ENCODE data around the gene ZNF208.
"Not testable (repeated sequence)": the region's sequence is repeated elsewhere in the genome, so short reads cannot be mapped to it uniquely, and the experiment has no call there.

ZNF208 gene

GRCh38 chr19:21910318-21910717, 100.4 kb downstream of the ZNF208 start:
- no peak for DNase-seq (ENCODE audit: insufficient read length, low spot score)
- no peak for TF ChIP-seq POLR2A (IDR thresholded peaks at IDR 0.05; ENCODE audit: low read depth, low read length)

DNA sequence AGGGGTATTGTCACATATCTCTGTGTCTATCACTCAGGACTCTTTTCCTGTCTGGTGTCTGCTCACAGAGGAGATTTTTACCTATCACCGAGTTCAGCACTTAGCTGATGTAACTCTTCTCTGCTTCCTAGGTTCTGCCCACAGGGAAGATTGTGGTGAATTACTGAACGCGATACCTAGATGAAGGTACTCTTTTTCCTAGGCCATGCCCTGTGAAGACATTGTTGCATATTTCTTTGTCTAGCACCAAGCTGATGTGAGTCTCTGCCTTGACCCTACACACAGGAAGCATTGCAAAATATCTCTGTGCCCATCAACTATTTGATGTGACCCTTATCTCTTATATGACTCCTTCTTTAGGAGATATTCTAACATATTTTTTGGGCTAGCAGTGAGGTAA, 102.7 kb downstream of the ZNF208 start:
- FAIRE-seq (no peak), DNase-seq (ENCODE audit: insufficient read length, low spot score) (no peak)
- TF ChIP-seq POLR2A (IDR thresholded peaks at IDR 0.05; ENCODE audit: low read depth, low read length), result no peak

More at GRCh38 chr19:21910318-21910717, 100.4 kb downstream of the ZNF208 start:
- FAIRE-seq, result no peak

DNA sequence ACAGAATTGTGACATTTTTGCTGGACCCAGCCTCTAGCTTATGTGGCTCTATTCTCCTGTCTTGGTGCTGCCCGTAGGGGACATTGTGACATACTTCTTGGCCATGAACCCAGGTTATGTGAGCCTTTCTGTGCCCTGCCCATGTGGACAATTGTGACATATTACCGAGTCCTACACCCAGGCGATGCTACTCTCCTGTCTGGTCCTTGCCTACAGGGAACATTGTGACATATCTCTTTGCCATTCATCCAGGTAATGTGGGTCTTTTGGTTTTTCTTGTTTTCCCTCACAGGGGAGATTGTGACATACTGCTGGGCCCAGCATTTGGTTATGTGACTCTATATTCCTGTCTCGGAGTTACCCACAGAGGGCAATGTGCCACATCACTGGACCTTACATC, 103.2 kb downstream of the ZNF208 start:
- no peak for FAIRE-seq
- no peak for DNase-seq (ENCODE audit: insufficient read length, low spot score)
- no peak for TF ChIP-seq POLR2A (IDR thresholded peaks at IDR 0.05; ENCODE audit: low read depth, low read length)

DNA sequence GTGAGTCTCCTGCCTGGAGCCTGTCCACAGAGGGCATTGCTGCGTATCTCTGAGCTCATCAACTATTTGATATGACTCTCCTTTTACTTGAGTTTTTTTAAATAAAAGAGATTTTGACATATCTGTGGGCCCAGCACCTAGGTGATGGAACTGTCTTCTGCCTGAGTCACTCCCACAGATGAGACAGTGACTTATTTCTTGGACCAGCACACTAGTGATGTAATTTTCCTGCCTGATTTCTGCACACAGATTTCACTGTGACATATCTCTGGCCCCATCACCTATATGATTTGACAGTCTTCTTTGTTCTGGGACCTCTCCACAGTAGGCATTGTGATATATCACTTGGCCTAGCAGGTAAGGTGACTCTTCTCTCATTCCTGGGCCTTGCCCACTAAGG, 108.2 kb downstream of the ZNF208 start:
- TF ChIP-seq POLR2A (IDR thresholded peaks at IDR 0.05; ENCODE audit: low read depth, low read length), result no peak
- DNase-seq (ENCODE audit: insufficient read length, low spot score) (no peak), FAIRE-seq (no peak)

DNA sequence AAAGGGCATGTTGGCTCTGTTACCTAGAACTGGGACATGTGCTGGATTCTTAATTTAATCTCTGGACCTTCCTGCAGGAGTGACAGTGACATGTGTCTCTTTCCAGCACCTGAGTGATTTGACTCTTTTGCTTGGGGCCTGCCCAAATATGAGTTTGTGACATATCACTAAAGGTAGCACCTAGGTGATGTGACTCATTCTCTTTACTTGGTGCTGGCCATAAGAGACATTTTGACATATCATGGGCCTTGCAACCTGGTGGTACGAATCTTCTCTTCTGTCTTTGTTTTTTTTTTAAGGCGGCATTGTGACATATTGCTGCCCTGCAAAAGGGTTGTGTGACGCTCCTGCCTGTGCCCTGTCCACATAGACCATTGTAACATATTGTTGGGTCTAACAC, 108.9 kb downstream of the ZNF208 start:
- TF ChIP-seq POLR2A (IDR thresholded peaks at IDR 0.05; ENCODE audit: low read depth, low read length), result no peak
- DNase-seq (ENCODE audit: insufficient read length, low spot score) (no peak), FAIRE-seq (no peak)

GRCh38 chr19:21900401-21900800, 110.3 kb downstream of the ZNF208 start:
- no peak for TF ChIP-seq POLR2A (IDR thresholded peaks at IDR 0.05; ENCODE audit: low read depth, low read length)
- DNase-seq (ENCODE audit: insufficient read length, low spot score), result no peak
- no peak for FAIRE-seq

DNA sequence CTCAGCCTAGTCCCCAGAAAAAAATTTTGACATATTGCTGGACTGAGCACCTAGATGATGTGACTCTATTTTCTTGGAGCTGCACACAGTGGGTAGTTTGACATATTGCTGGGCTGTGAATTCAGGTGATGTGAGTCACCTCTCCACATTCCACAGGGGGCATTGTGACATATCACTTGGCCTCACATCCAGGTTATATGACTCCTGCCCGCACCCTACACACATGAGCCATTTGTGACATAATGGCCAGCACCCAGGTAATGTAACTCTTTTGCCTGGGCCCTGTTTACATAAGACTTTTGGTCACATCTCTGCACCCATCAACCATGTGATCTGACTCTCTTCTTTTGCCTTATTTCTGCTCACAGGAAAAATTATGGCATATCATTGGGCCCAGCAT, 119.7 kb downstream of the ZNF208 start:
- no peak for TF ChIP-seq POLR2A (IDR thresholded peaks at IDR 0.05; ENCODE audit: low read depth, low read length)
- FAIRE-seq, result no peak
- DNase-seq (ENCODE audit: insufficient read length, low spot score), result no peak

GRCh38 chr19:21890017-21890416, 120.7 kb downstream of the ZNF208 start:
- not testable (repeated sequence) for DNase-seq (ENCODE audit: insufficient read length, low spot score); FAIRE-seq

- FAIRE-seq; DNase-seq (ENCODE audit: insufficient read length, low spot score): not testable (repeated sequence)
These were observed 125.2 kb downstream of the ZNF208 start for GRCh38 chr19:21885516-21885915.

DNA sequence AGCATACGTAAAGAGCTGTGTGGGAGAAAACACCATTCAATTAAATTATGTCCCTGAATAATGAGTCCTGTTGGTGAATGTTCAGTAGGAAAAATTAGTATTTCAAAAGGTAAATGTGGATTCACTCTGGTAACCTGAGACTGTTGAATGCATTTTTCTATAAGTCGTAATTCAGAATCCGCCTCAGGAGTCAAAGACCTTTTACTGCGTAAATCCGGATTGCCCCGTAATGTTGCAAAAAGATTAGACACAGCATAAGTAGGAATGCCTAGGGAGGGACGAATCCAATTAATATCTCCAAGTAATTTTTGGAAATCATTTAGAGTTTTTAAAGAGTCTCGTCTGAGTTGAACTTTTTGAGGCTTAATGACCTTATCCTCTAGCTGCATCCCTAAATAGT, 126.0 kb downstream of the ZNF208 start:
- DNase-seq (ENCODE audit: insufficient read length, low spot score); FAIRE-seq: not testable (repeated sequence)

- FAIRE-seq, result no peak
- no peak for TF ChIP-seq POLR2A (IDR thresholded peaks at IDR 0.05; ENCODE audit: low read depth, low read length)
- no peak for DNase-seq (ENCODE audit: insufficient read length, low spot score)
These were observed 127.2 kb downstream of the ZNF208 start for GRCh38 chr19:21883516-21883915.
